C4-2B (cell line): ENCODE results near the gene PORCN.

ENCODE experiments used
- CTCF ChIP-seq: fragments of 450-650 bp; conservative IDR thresholded peaks from 2 replicates; pipeline ENCODE4 v1.5.1; 2017; ENCODE audit warnings: mild to moderate bottlenecking
- ZFX ChIP-seq: fragments of 450-650 bp; IDR thresholded peaks from 2 replicates; pipeline ENCODE4 v1.6.1; 2017

GRCh38 chrX:48497871-48498270, 10.9 kb upstream of the PORCN start:
- no peak for TF ChIP-seq CTCF
- TF ChIP-seq ZFX: no peak
